Measurements from ENCODE around the gene XAB2.
"Not testable (repeated sequence)": the region's sequence is repeated elsewhere in the genome, so short reads cannot be mapped to it uniquely, and the experiment has no call there.

Gene XAB2

DNA sequence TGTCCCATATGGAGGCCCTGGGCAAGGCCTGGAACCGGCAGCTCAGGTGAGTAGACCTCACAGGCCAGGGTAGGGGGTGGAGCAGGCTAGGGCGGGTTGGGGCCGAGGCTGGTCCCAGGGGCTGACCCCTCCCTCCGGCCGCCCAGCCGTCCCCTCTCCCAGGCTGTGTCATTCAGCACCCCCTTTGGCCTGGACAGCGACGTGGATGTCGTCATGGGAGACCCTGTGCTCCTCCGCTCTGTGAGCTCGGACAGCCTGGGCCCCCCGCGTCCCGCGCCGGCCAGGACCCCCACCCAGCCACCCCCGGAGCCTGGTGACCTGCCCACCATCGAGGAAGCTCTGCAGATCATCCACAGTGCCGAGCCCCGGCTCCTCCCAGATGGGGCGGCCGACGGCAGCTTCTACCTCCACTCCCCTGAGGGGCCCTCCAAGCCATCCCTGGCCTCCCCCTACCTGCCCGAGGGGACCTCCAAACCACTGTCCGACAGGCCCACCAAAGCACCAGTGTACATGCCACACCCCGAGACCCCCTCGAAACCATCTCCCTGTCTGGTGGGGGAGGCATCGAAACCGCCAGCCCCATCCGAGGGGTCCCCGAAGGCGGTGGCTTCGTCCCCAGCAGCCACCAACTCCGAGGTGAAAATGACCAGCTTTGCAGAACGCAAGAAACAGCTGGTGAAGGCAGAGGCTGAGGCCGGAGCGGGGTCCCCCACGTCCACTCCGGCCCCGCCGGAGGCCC lies 17.6 kb downstream of the XAB2 start:
- DNase-seq (ENCODE audit: low spot score) = no peak

DNA sequence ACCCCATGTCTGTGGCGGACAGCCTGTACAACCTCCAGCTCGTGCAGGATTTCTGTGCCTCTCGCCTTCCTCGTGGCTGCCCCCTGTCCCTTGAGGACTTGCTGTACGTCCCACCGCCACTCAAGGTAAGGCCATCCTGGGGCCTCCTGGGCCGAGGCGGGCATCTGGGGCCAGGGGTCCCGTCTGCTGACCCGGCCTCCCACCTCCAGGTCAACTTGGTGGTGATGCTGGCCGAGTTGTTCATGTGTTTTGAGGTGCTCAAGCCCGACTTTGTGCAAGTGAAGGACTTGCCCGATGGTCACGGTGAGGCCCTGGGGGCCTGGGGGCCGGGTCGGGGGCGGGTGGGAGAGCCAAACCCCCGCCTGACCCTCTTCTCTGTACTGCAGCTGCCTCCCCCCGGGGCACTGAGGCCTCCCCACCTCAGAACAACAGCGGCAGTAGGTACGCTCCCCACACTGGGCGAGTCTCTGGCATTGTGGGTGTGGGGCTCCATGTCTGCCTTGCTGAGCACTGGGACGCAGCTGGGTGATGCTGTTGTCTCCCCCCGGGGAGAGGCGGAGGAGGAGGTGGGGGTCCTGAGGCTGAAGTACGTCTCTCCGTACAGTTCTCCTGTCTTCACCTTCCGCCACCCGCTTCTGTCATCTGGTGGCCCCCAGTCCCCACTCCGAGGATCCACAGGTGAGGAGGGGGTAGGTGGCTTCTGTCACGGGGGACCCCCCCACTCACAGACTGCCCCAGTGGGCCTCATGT lies 18.7 kb downstream of the XAB2 start:
- DNase-seq (ENCODE audit: low spot score) = no peak

DNA sequence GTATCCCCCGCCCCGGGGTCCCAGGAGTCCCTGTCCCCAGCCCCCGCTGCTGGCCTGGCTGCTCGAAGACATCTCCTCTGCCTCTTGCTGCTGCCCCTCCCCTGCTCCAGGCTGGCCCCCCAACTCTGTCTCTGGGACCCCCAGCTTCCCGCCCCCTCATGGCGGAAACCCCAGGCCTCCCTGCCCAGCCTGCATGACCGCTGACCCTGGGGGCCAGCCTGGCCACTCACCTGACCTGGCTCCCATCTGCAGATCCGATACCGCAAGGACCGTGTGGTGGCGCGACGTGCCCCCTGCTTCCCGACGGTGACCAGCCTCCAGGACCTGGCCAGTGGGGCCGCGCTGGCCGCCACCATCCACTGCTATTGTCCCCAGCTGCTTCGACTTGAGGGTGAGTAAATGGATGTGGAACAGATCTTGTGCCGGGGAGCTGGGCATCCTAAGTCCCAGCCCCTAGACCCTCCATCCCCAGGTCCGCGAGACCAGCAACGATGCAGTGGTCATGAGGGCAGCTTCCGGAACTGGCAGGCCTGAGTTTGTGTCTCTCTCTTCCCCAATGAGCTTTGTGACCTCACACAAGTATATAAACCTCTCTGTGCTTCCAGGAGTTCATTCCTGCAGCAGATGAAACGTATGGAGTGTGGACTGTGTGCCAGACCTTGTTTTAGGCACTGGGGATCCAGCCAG lies 21.3 kb downstream of the XAB2 start:
- no peak for DNase-seq (ENCODE audit: low spot score)

DNA sequence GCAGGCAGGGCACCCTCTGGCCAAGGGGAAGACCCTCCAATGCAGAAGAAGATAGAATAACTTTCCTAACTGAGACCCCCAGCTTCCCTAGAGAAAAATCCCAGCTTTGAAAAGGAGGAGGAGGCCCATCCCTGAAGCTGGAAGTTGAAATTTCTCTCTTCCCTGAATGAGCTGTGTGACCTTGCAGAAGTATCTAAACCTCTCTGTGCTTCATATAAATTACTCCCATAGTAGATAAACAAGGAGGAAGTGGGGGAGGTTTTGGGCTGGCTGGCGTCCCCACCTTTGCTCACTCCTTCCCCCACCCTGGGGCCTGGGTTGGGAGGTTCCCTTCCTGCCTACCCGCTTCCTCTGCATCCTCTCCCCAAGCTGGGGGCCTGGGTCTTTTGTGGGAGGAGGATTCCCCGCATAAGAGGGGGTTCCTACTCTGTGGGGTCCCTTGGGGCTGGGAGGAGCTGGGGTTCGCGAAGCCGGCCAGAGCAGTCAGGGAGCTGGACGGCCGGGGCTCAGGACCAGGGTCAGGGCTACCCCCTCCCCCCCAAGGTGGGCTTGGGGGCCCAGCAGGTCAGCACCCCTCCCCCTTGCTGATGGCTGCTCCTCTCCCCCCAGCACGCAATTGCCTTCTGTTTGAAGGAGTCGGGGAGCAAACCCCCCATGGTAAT lies 22.0 kb downstream of the XAB2 start:
- DNase-seq (ENCODE audit: low spot score) = no peak

- no peak for DNase-seq (ENCODE audit: low spot score)
Observed at GRCh38 chr19:7606289-7606688, 23.1 kb downstream of the XAB2 start.

DNA sequence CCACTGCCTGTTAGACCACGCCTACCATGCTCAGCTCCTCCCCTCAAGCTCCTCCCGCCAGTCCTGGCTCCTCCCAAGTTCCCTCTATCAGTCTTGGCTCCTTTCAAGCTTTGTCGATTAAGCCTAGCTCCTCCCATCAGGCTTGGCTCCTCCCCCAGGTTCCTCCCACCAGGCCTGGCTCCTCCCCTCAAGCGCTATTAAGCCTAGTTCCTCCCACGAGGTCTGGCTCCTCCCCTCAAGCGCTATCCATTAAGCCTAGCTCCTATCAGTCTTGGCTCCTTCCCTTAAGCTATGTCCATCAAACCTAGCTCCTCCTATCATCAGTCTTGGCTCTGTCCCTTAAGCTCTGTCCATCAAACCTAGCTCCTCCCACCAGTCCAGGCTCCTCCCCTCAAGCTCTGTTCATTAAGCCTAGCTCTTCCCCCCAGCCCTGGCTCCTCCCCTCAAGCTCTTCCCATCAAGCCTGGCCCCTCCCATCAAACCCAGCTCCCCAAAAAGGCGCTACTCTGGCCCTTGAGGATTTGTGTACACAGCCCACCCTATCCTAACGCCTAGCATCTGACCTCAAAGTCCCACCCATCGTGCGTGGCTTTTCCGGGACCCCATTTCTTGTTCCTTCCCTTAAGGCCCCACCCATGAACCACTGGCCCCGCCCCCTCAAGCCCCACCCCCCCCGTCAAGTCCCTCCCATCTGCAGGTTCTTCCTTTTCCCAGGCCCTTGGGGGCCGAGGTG lies 23.7 kb downstream of the XAB2 start:
- no peak for DNase-seq (ENCODE audit: low spot score)

DNA sequence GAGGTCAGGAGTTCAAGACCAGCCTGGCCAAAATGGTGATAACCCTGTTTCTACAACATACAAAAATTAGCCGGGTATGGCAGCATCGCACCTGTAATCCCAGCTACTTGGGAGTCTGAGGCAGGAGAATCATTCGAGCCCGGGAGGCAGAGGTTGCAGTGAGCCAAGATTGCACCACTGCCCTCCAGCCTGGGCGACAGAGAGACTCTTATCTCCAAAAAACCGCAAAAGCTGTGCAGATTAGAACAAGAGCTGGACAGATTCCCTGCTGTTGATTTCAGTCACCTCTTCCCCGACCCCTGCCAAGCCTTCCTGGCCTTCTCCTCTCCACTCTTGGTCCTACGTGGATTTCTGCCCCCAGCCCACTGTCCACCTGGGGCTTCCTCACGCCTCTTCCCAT lies 25.4 kb downstream of the XAB2 start:
- DNase-seq (ENCODE audit: low spot score) = no peak

DNA sequence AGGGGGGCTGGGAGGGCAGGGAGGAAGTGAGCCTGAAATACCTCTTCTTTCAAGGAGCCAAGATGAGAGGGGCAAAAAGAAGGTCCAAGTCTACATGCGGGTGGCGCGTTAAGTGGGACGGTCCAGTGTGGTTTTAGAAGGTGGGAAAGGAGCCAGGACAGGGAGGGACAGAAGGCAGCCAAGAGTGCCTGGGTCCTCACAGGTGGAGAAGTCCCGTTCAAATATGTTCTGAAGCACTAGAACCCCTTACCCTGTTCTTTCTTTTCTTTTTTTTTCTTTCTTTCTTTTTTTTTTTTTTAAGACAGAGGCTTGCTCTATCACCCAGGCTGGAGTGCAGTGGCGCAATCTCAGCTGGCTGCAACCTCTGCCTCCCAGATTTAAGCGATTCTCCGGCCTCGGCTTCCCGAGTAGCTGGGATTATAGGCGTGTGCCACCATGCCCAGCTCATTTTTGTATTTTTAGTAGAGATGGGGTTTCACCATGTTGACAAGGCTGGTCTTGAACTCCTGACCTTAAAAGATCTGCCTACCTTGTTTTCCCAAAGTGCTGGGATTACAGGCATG lies 26.3 kb downstream of the XAB2 start:
- no peak for DNase-seq (ENCODE audit: low spot score)

DNA sequence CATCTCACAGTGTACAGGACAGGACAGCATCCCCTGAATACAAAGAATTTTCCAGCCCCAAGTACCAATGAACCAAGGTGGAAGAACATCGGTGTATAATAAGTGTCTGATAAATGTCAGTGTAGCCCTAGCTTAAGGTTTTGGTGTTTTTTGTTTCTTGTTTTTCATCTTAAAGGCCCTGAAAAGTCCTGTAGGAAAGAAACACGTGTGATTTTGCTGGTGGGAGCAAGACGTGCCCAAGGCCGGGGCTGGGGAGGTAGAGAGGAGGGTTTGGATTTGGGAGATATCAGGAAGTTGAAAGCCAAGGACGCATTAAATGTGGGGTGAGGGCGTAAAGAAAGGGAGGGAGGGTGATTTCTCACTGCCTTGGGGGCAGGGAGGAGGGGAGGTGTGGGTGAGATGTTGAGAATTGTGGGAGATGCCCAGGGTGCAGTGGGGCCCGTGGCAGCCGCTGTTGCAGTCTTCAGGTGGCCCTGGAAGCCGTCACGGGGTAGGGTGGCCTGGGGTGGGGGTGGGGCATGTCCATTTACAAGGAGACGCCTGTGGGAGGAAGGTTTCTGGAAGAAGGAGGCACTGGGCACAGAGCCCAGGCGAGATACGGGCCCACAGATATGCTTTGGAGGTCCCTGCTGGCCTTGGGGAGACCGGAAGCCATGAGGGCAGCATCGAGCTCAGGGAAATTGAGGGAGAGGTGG lies 27.0 kb downstream of the XAB2 start:
- DNase-seq (ENCODE audit: low spot score) = no peak

GRCh38 chr19:7600721-7601120 lies 28.6 kb downstream of the XAB2 start:
- no peak for DNase-seq (ENCODE audit: low spot score)

DNA sequence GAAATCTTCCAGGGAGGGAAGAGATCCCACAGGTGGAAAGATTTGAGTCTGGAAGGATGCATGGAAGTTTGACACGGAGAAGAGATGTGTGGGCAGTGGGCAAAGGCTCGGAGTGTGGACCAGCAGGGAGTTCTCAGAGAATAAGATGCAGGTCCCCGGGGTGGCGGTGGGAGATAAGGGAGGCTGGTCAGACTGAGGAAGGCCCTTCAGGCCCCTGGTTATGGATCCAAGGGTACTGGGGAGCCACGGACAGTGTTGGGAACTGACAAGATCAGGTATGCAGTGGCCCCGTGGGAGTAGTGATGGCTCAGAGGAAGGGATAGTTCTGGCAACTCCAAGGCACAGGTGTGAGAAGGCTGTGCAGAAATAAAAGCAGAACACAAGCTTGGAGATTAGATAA lies 31.2 kb downstream of the XAB2 start:
- DNase-seq (ENCODE audit: low spot score) = no peak

- no peak for DNase-seq (ENCODE audit: low spot score)
Observed at GRCh38 chr19:7597689-7598088, 31.7 kb downstream of the XAB2 start.

- no peak for DNase-seq (ENCODE audit: low spot score)
Observed at GRCh38 chr19:7596211-7596937, 33.0 kb downstream of the XAB2 start.

DNA sequence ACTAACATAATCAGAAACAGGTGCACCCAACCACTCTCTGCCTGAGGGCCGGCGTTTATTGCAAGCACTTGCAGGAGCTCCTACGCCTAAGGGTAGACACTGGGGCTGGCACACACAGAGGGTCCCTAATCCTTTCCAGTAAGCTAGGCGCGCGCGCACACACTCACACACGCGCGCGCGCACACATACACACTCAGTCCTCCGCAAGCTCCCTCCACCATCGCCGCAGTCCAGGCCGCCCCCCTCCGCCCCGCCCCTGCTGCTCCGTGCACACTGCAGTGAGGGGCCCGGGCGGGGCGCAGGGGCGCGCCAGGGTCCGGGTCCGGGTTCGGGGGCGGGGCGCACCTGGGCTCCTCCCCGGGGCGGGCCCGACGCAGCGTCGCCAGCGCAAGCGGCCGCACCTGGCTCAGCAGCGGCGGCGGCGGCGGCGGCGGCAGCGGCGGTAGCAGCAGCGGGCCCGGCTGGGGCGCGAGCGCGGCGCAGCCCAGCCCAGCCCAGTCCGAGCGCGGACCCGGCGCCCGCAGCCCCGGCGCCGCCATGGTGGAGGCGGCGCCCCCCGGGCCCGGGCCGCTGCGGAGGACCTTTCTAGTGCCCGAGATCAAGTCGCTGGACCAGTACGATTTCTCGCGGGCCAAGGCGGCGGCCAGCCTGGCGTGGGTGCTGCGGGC lies 33.7 kb downstream of the XAB2 start, which contains the start of gene CAMSAP3:
Gene CAMSAP3 (plus strand): TSS at position 398 of the 668 bp plus-strand sequence. CDS start 140 bp downstream, at position 538.
- peak; percentile 22 for DNase-seq (ENCODE audit: low spot score)

- no peak for DNase-seq (ENCODE audit: low spot score)
Observed at GRCh38 chr19:7590256-7590655, 39.1 kb downstream of the XAB2 start.

DNA sequence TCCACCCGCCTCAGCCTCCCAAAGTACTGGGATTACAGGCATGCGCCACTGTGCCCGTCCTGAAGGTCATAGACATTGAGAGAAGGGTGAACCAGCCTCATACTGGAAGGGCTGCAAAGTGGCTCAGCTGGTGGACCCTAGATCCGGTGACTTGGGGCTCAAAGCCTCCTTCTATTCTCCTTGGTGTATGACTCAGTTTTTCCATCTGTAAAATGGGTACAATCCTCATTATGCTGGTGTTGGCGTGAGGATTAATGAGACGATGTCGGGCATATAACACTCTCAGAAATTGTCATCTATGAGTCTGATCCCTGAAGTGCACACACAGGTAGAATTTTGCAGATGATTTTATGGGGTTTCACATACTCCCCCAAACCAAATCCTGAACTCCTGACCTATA lies 39.5 kb downstream of the XAB2 start:
- DNase-seq (ENCODE audit: low spot score) = no peak

GRCh38 chr19:7582446-7582845 lies 46.9 kb downstream of the XAB2 start:
- DNase-seq (ENCODE audit: low spot score) = no peak

DNA sequence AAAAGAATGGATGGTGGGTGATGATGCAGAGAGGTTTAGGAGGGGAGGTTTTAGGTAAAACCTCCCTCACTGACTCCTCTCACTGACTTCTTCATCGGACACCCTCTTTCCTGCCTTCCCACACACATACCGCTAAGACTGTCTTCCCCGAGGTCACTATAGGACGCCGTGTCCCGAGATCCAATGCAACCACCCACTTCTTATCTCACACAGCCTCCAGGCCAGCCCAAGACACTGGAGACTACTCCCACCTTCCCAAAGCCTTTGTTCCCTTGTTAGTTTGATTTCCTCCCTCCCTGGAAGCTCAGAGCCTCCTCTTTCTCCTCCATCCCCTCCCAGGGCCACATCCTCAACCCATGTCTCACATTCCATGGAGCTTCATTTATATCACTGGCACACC lies 50.2 kb downstream of the XAB2 start:
- DNase-seq (ENCODE audit: low spot score) = no peak

DNA sequence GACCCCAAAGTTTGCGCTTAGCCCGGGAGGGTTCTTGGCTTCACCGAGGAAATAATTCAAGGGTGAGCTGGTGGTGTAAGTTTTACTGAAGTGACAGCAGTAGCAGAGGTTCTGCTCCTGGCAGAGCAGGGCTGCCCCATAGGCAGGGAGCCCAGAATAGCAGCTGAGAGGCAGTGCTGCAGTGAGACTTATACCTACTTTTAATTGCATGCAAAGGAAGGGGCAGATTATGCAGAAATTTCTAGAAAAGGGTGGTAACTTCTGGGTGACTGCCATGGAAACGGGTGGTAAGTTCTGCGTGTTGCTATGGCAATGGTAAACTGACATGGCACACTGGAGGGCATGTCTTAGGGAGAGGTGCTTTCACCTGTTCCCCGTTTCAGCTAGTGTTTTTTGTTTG lies 51.2 kb downstream of the XAB2 start:
- no peak for DNase-seq (ENCODE audit: low spot score)

GRCh38 chr19:7577422-7577821 lies 51.9 kb downstream of the XAB2 start:
- not testable (repeated sequence) for DNase-seq (ENCODE audit: low spot score)

Measured in AG08396 (cell line).